HepG2 (cell line): ENCODE measurements around the gene RPE. TPM values are rescaled to one million over a fixed set of nuclear protein-coding genes. Genes with fewer than 3 reads are reported as not detected.

ENCODE experiments used
- ATAC-seq: fragments of 200-7000 bp; cut with Tn5 transposase; 3 replicates; pipeline ENCODE4 v1.9.1; 2020; ENCODE audit warnings: mild to moderate bottlenecking, moderate library complexity
- BruUV-seq: library from RNA; stranded (reverse); fragments of 400-500 nt; replicated peaks from 2 replicates; lab custom pipeline; 2021; lab: Mats Ljungman, UMichigan
- CTCF ChIA-PET: fragments of 300-600 bp; formaldehyde crosslinking; extraction: SDS; loops from one replicate; lab custom pipeline; 2021; ENCODE audit warnings: low total read pairs, inconsistent platforms, low intra/inter-chr PET ratio; lab: Yijun Ruan, JAX
- POLR2A ChIA-PET: fragments of 350-600 bp; sonication (Branson Sonifier 250); formaldehyde crosslinking; loops from one replicate; lab custom pipeline; 2020; ENCODE audit warnings: antibody characterized with exemption, inconsistent platforms; lab: Yijun Ruan, JAX
- DNase-seq: peaks from one replicate; pipeline ENCODE4 v3.0.0-alpha.2; 2015; ENCODE audit warnings: low spot score
- FAIRE-seq: peaks from 3 replicates; lab custom pipeline; 2011; peaks lifted over from hg19 to GRCh38; lab: Jason Lieb, UNC
- H2AFZ ChIP-seq: one replicate; pipeline ENCODE4 v1.6.1; 2011; ENCODE audit warnings: low read length, inconsistent platforms
- H3K27ac ChIP-seq: fragments of 300-600 bp; 3 replicates; pipeline ENCODE4 v1.8.0; 2011; ENCODE audit warnings: mixed run types, mild to moderate bottlenecking, mixed read lengths, low read length, inconsistent platforms; ENCODE audit not compliant: insufficient read depth; ENCODE audit errors: extremely low read length
- H3K27me3 ChIP-seq, 2 experiments: fragments of 200-600 bp in 1 of 2; 2 replicates in 1 of 2; 3 replicates in 1 of 2; pipeline versions ENCODE4 v1.6.0 to v1.8.0; 2011; ENCODE audit warnings: low read length in 2 of 2, mild to moderate bottlenecking in 2 of 2, moderate library complexity in 2 of 2, inconsistent platforms in 1 of 2; ENCODE audit not compliant: insufficient read depth in 2 of 2, control insufficient read depth in 1 of 2
- H3K36me3 ChIP-seq, 2 experiments: fragments of 200-600 bp in 1 of 2; replicated peaks in 1 of 2; 2 replicates in 1 of 2; 3 replicates in 1 of 2; pipeline versions ENCODE4 v1.5.1 to v1.8.0; 2011; ENCODE audit warnings: low read length in 2 of 2, inconsistent platforms in 1 of 2; ENCODE audit not compliant: insufficient read depth in 2 of 2, control insufficient read depth in 1 of 2
- H3K4me1 ChIP-seq: 2 replicates; pipeline ENCODE4 v1.5.1; 2012; ENCODE audit warnings: low read length, inconsistent platforms; ENCODE audit not compliant: insufficient read depth
- H3K4me2 ChIP-seq: 2 replicates; pipeline ENCODE4 v1.6.0; 2011; ENCODE audit warnings: low read depth, low read length, inconsistent platforms
- H3K4me3 ChIP-seq, 3 experiments: fragments of 200-600 bp in 1 of 3; sonication (generic), shearing (Covaris generic) in 1 of 3; replicated peaks in 1 of 3; 2 replicates each; pipeline ENCODE4 v1.5.1; 2011 to 2016; ENCODE audit warnings: low read length in 3 of 3, inconsistent platforms in 2 of 3, low read depth in 2 of 3, mild to moderate bottlenecking in 2 of 3, control low read depth in 1 of 3, mixed read lengths in 1 of 3; ENCODE audit not compliant: insufficient read depth in 1 of 3
- H3K79me2 ChIP-seq: one replicate; pipeline ENCODE4 v1.6.1; 2011; ENCODE audit warnings: low read length, inconsistent platforms; ENCODE audit not compliant: insufficient read depth
- H3K9ac ChIP-seq: 2 replicates; pipeline ENCODE4 v1.6.0; 2011; ENCODE audit warnings: mild to moderate bottlenecking, low read depth, low read length, inconsistent platforms; ENCODE audit not compliant: insufficient read depth
- H3K9me3 ChIP-seq: 2 replicates; pipeline ENCODE4 v1.5.1; 2012; ENCODE audit warnings: mild to moderate bottlenecking, low read length
- H4K20me1 ChIP-seq: 2 replicates; pipeline ENCODE4 v1.6.0; 2011; ENCODE audit warnings: inconsistent platforms, mild to moderate bottlenecking, low read length, moderate library complexity; ENCODE audit not compliant: insufficient read depth
- CTCF ChIP-seq: sonication (generic); formaldehyde crosslinking; IDR thresholded peaks from 2 replicates; pipeline ENCODE4 v1.5.0; 2020; ENCODE audit warnings: mild to moderate bottlenecking, missing genetic modification reagents, moderate library complexity
- NR2F6 ChIP-seq, 2 experiments: IDR thresholded peaks; 2 replicates each; pipeline ENCODE4 v1.6.1; 2016; ENCODE audit warnings: antibody characterized with exemption in 1 of 2, mild to moderate bottlenecking in 1 of 2
- RAD21 ChIP-seq: fragments of 450-650 bp; formaldehyde crosslinking; IDR thresholded peaks from 2 replicates; pipeline ENCODE4 v1.5.0; 2020; ENCODE audit warnings: mild to moderate bottlenecking
- SMC3 ChIP-seq: IDR thresholded peaks from 2 replicates; pipeline ENCODE4 v1.6.1; 2011; ENCODE audit warnings: low read length, improper control_type of control experiment
- STAG1 ChIP-seq: sonication (generic); formaldehyde crosslinking; IDR thresholded peaks from 2 replicates; pipeline ENCODE4 v1.4.0; 2020; ENCODE audit warnings: missing genetic modification reagents
- ZNF83 ChIP-seq: sonication (generic); formaldehyde crosslinking; IDR thresholded peaks from 2 replicates; pipeline ENCODE4 v1.4.0; 2020; ENCODE audit warnings: missing genetic modification reagents, mild to moderate bottlenecking, borderline replicate concordance
- WGBS: methylation state at CpG from one replicate; pipeline ENCODE4 v1.1.6; 2017; ENCODE audit warnings: low lambda C conversion rate; 5-methylcytosine and 5-hydroxymethylcytosine counted together
- in situ Hi-C: cut with HindIII; loops from 2 replicates; pipeline ENCODE4 v1.10.0; 2017; ENCODE audit warnings: low pct_unique_long_range_greater_than_20kb; ENCODE audit not compliant: extremely low pct_ligation_motif_present
- intact Hi-C: fragments of 100-400 bp; cut with micrococcal nuclease; formaldehyde crosslinking; loops from one replicate; pipeline ENCODE4 v1.10.0; 2022; ENCODE audit not compliant: unreplicated experiment
- polyA plus RNA-seq, 8 experiments: library from polyadenylated mRNA; depleted of rRNA in 3 of 8; stranded (reverse) in 7 of 8; unstranded in 1 of 8; fragments of >200 nt; fragmentation: Illumina TruSeq in 4 of 8; extraction: Trizol in 4 of 8; gene quantifications; 2 replicates each; pipeline versions ENCODE4 v1.2.1 to v1.2.3, GENCODE V29; 2011 to 2016; ENCODE audit warnings: low read depth in 4 of 8, missing spikeins in 1 of 8, mixed read lengths in 1 of 8; ENCODE audit not compliant: insufficient read depth in 1 of 8
- total RNA-seq, 5 experiments: library from RNA; depleted of rRNA; stranded (reverse); fragments of >200 nt; fragmentation: Illumina TruSeq; extraction: Trizol; gene quantifications; 2 replicates each; pipeline ENCODE4 v1.2.3, GENCODE V29; 2016; ENCODE audit warnings: low read depth in 1 of 5
- TF ChIP-seq, protein P1 (sequence below): sonication (generic); formaldehyde crosslinking; IDR thresholded peaks from 2 replicates; pipeline ENCODE4 v1.4.0; 2020; ENCODE audit warnings: missing genetic modification reagents

RPE gene
- total and polyA plus RNA-seq, 2 of the 13 experiments (the other 11 are each of a cell fraction or from before 2014, with no cell fraction given) = 72.3 to 107 TPM

DNA sequence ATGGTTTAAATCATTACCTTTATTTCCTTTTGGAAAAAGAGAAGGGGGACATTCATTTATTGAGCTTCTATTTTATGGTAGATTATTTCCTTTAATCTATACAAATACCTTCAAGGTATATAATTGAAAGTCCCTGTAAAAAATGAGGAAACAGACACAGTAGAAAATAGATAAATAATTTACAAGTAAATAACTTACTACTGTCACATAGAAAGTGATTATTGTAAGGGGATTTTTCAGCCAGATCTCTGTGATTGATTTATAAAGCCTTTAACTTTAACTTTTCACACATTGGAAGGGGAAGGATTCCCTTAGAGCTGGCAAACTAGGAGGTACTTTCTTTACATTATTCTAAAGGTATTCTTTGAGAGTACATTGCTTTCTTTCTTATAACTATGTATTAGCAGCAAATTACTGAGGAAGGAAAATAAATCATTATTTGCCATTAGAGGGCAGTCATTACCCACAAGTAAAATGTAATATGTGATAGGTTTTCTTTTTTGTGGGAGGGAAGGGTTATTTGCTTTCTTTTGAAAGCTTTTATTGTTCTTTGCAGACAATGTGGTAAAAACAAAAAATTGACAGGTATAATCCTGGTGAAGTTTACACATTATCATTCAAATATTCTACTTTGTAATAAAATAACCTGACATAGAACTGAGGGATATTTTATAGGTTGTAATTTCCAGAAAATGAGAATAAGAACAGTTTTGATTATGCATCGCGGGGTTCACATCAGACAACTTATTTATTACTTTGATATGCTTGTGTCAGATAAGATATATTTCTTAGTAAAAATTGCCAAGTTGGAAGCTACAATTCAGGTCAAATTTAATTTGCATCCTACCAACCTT is 24.8 kb upstream of the RPE start:
- H3K9me3 ChIP-seq = no peaks in the 10 kb centered on the region
- no peak overlapping the region for H3K9ac ChIP-seq
- peaks cover 0 to 5% of the 10 kb centered on the region in 2 experiments; a peak in 1 of 5 replicates for H3K27me3 ChIP-seq
- H3K4me1 ChIP-seq = no peaks in the 10 kb centered on the region
- H3K27ac ChIP-seq = no peak overlapping the region
- peak; percentile 39 for DNase-seq
- no peak overlapping the region for H3K4me3 ChIP-seq
- in situ Hi-C loops (loop anchor here (5.0 to 10.0 kb wide), 2 partner anchors 220 to 417 kb away; no protein-coding TSS in a partner anchor), intact Hi-C loops (loop anchor here (1.0 kb wide), 4 partner anchors 96 to 422 kb away; no protein-coding TSS in a partner anchor)
- FAIRE-seq = no peak
- H4K20me1 ChIP-seq = no peaks in the 10 kb centered on the region
- CTCF ChIA-PET = interaction anchor here (1.9 to 3.1 kb wide), 3 partner anchors 218 to 422 kb away, joined by 9 to 66 read pairs (median 39); no protein-coding TSS in a partner anchor
- TF ChIP-seq, protein P1, sequence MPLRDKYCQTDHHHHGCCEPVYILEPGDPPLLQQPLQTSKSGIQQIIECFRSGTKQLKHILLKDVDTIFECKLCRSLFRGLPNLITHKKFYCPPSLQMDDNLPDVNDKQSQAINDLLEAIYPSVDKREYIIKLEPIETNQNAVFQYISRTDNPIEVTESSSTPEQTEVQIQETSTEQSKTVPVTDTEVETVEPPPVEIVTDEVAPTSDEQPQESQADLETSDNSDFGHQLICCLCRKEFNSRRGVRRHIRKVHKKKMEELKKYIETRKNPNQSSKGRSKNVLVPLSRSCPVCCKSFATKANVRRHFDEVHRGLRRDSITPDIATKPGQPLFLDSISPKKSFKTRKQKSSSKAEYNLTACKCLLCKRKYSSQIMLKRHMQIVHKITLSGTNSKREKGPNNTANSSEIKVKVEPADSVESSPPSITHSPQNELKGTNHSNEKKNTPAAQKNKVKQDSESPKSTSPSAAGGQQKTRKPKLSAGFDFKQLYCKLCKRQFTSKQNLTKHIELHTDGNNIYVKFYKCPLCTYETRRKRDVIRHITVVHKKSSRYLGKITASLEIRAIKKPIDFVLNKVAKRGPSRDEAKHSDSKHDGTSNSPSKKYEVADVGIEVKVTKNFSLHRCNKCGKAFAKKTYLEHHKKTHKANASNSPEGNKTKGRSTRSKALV = 0 out of 2 replicates have a peak, but pooled peaks have one; percentile 28
- TF ChIP-seq STAG1 (CRISPR knock-in tag) = peak; percentile 85
- TF ChIP-seq NR2F6 (IDR thresholded peaks at IDR 0.05) = no peak
- no peak for TF ChIP-seq NR2F6 (CRISPR knock-in tag; IDR thresholded peaks at IDR 0.05)
- peak; percentile 79 for TF ChIP-seq SMC3
- TF ChIP-seq ZNF83 (CRISPR knock-in tag) = no peak
- peak; percentile 61 for TF ChIP-seq RAD21 (CRISPR knock-in tag)
- peak; percentile 68 for TF ChIP-seq CTCF (CRISPR knock-in tag)
- ATAC-seq = no peak; the same call in 2 of the 3 replicates
- H3K36me3 ChIP-seq = no peaks in the 10 kb centered on the region
- no peak overlapping the region for H2AFZ ChIP-seq
- WGBS = 97% methylated on average over 2 of the region's 2 CpGs
- POLR2A ChIA-PET = no interaction called here
- H3K4me2 ChIP-seq = no peak overlapping the region
- H3K79me2 ChIP-seq = no peaks in the 10 kb centered on the region
- BruUV-seq = no TSS peak
